ENCODE data around the gene CPNE2.

Gene CPNE2

GRCh38 chr16:57118461-57119084 lies 26.2 kb downstream of the CPNE2 start:
- DNase-seq (ENCODE audit: low spot score) (no peak), ATAC-seq (ENCODE audit: low read depth) (no peak)
- Histone ChIP-seq H3K27me3 (ENCODE audit: insufficient read depth, poor library complexity, severe bottlenecking) (no peaks in the 10 kb centered on the region), H3K27ac (ENCODE audit: poor library complexity, severe bottlenecking) (no peak overlapping the region), H3K36me3 (ENCODE audit: low read depth) (peaks cover 13% of the 10 kb centered on the region; the same call in 1 of the 2 replicates), H3K4me3 (ENCODE audit: severe bottlenecking) (no peak overlapping the region), H3K4me1 (ENCODE audit: insufficient read depth, poor library complexity, severe bottlenecking) (no peaks in the 10 kb centered on the region), H3K9me3 (ENCODE audit: severe bottlenecking) (no peaks in the 10 kb centered on the region)
- no peak for TF ChIP-seq CTCF (IDR thresholded peaks at IDR 0.05; ENCODE audit: poor library complexity, severe bottlenecking)

GRCh38 chr16:57123216-57123973 lies 31.0 kb downstream of the CPNE2 start:
- ATAC-seq (ENCODE audit: low read depth), result no peak
- no peak overlapping the region for H3K4me3 ChIP-seq (ENCODE audit: severe bottlenecking)
- H3K27ac ChIP-seq (ENCODE audit: poor library complexity, severe bottlenecking), result no peak overlapping the region
- no peaks in the 10 kb centered on the region for H3K27me3 ChIP-seq (ENCODE audit: insufficient read depth, poor library complexity, severe bottlenecking)
- TF ChIP-seq CTCF (IDR thresholded peaks at IDR 0.05; ENCODE audit: poor library complexity, severe bottlenecking), result no peak
- H3K4me1 ChIP-seq (ENCODE audit: insufficient read depth, poor library complexity, severe bottlenecking), result no peaks in the 10 kb centered on the region
- DNase-seq (ENCODE audit: low spot score), result no peak
- peaks cover 8% of the 10 kb centered on the region; the same call in 1 of the 2 replicates for H3K36me3 ChIP-seq (ENCODE audit: low read depth)
- H3K9me3 ChIP-seq (ENCODE audit: severe bottlenecking), result no peaks in the 10 kb centered on the region

- no peaks in the 10 kb centered on the region for H3K9me3 ChIP-seq (ENCODE audit: severe bottlenecking)
- peaks cover 8% of the 10 kb centered on the region; the same call in 1 of the 2 replicates for H3K36me3 ChIP-seq (ENCODE audit: low read depth)
- no peaks in the 10 kb centered on the region for H3K27me3 ChIP-seq (ENCODE audit: insufficient read depth, poor library complexity, severe bottlenecking)
- H3K4me1 ChIP-seq (ENCODE audit: insufficient read depth, poor library complexity, severe bottlenecking), result no peaks in the 10 kb centered on the region
- DNase-seq (ENCODE audit: low spot score), result no peak
- TF ChIP-seq CTCF (IDR thresholded peaks at IDR 0.05; ENCODE audit: poor library complexity, severe bottlenecking), result no peak
- ATAC-seq (ENCODE audit: low read depth), result no peak
- H3K27ac ChIP-seq (ENCODE audit: poor library complexity, severe bottlenecking), result no peak overlapping the region
- no peak overlapping the region for H3K4me3 ChIP-seq (ENCODE audit: severe bottlenecking)
These were observed 31.7 kb downstream of the CPNE2 start for GRCh38 chr16:57123974-57124674.

- TF ChIP-seq CTCF (IDR thresholded peaks at IDR 0.05; ENCODE audit: poor library complexity, severe bottlenecking), result no peak
These were observed 33.0 kb downstream of the CPNE2 start for GRCh38 chr16:57125376-57125775.

More at GRCh38 chr16:57125376-57125775, 33.0 kb downstream of the CPNE2 start:
- no peak for DNase-seq (ENCODE audit: low spot score)
- no peak for ATAC-seq (ENCODE audit: low read depth)
- no peak overlapping the region for H3K27ac ChIP-seq (ENCODE audit: poor library complexity, severe bottlenecking)
- no peaks in the 10 kb centered on the region for H3K4me1 ChIP-seq (ENCODE audit: insufficient read depth, poor library complexity, severe bottlenecking)
- no peak overlapping the region for H3K4me3 ChIP-seq (ENCODE audit: severe bottlenecking)
- H3K27me3 ChIP-seq (ENCODE audit: insufficient read depth, poor library complexity, severe bottlenecking), result no peaks in the 10 kb centered on the region
- H3K9me3 ChIP-seq (ENCODE audit: severe bottlenecking), result no peaks in the 10 kb centered on the region
- peaks cover 8% of the 10 kb centered on the region; the same call in 1 of the 2 replicates for H3K36me3 ChIP-seq (ENCODE audit: low read depth)
